DND-41 (cell line): ENCODE data around the gene CASTOR1.
A peak's percentile ranks its signal among the peaks of the same experiment; 100 is the strongest.

Experiments used
- ATAC-seq: fragments of 200-7000 bp; cut with Tn5 transposase; 3 replicates; pipeline ENCODE4 v1.9.1; 2021; ENCODE audit warnings: low read depth; ENCODE audit not compliant: insufficient read depth
- DNase-seq: peaks from one replicate; pipeline ENCODE4 v3.0.0-alpha.2; 2020
- H2AFZ ChIP-seq: 2 replicates; pipeline ENCODE4 v1.6.0; 2012; ENCODE audit warnings: low read depth, low read length
- H3K27ac ChIP-seq: 2 replicates; pipeline ENCODE4 v1.5.1; 2012; ENCODE audit warnings: low read length, inconsistent platforms
- H3K27me3 ChIP-seq: fragments of 200-600 bp; sonication (generic); 2 replicates; pipeline ENCODE4 v1.6.0; 2012; ENCODE audit warnings: low read length, mild to moderate bottlenecking, inconsistent platforms; ENCODE audit not compliant: insufficient read depth, poor library complexity
- H3K36me3 ChIP-seq: 2 replicates; pipeline ENCODE4 v1.5.1; 2012; ENCODE audit warnings: low read length, inconsistent platforms; ENCODE audit not compliant: insufficient read depth
- H3K4me1 ChIP-seq: 2 replicates; pipeline ENCODE4 v1.5.1; 2012; ENCODE audit warnings: mild to moderate bottlenecking, low read length; ENCODE audit not compliant: insufficient read depth
- H3K4me2 ChIP-seq: 2 replicates; pipeline ENCODE4 v1.6.0; 2012; ENCODE audit warnings: mild to moderate bottlenecking, moderate library complexity, low read length, inconsistent platforms; ENCODE audit not compliant: insufficient read depth
- H3K4me3 ChIP-seq, 2 experiments: fragments of 200-600 bp in 1 of 2; shearing (Covaris generic) in 1 of 2; 2 replicates each; pipeline ENCODE4 v1.5.1; 2012 to 2016; ENCODE audit warnings: inconsistent platforms in 2 of 2, low read length in 2 of 2, mild to moderate bottlenecking in 2 of 2, low read depth in 1 of 2, moderate library complexity in 1 of 2
- H3K79me2 ChIP-seq: 2 replicates; pipeline ENCODE4 v1.6.0; 2012; ENCODE audit warnings: low read length, inconsistent platforms; ENCODE audit not compliant: insufficient read depth
- H3K9ac ChIP-seq: 2 replicates; pipeline ENCODE4 v1.6.0; 2012; ENCODE audit warnings: low read depth, mild to moderate bottlenecking, inconsistent platforms, low read length, moderate library complexity
- H3K9me3 ChIP-seq: 2 replicates; pipeline ENCODE4 v1.5.1; 2012; ENCODE audit warnings: low read length, moderate library complexity, mild to moderate bottlenecking, inconsistent platforms; ENCODE audit not compliant: insufficient read depth, severe bottlenecking
- H4K20me1 ChIP-seq: 2 replicates; pipeline ENCODE4 v1.6.0; 2012; ENCODE audit warnings: low read length; ENCODE audit not compliant: insufficient read depth
- EZH2 ChIP-seq: IDR thresholded peaks from 3 replicates; pipeline ENCODE4 v1.6.1; 2012; ENCODE audit warnings: borderline replicate concordance, low read depth, mild to moderate bottlenecking, moderate library complexity, low read length, inconsistent platforms; ENCODE audit not compliant: severe bottlenecking
- TF ChIP-seq, protein P1 (sequence below): IDR thresholded peaks from 2 replicates; pipeline ENCODE4 v1.5.1; 2012; ENCODE audit warnings: borderline replicate concordance, low read length, moderate library complexity, mild to moderate bottlenecking; ENCODE audit not compliant: poor library complexity, severe bottlenecking; ENCODE audit errors: extremely low read depth

The CASTOR1 gene

DNA sequence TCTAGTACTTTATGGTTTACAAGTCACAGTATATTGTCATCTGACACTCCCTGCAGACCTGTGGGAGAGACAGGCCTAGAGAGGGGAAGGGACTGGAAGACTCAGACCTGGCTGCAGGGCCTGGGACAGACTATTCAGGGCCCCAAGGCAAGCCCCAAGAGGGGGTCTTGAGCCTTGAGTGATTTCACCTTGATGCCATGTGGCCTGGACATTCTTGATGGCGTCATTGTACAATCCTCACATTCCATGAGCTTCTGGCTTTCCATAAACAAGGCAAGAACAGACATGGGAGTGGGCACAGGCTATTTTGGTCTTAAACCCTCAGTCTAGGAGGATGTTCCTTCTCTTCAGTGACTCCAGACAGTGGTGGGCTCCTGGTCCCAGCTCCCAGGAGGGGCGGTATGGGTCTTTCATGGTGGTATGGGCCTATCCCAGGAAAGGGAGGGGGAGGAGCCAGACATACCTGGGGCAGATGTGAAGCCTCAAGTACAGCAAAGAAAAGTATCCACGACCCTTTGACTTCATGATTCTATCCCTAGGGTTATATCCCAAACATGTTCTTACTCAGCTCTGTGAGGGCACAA is 39.3 kb upstream of the CASTOR1 start:
- Histone ChIP-seq H3K27ac (0 out of 2 replicates have a peak overlapping the region, but pooled peaks have one; percentile 17), H3K9ac (no peak overlapping the region)

DNA sequence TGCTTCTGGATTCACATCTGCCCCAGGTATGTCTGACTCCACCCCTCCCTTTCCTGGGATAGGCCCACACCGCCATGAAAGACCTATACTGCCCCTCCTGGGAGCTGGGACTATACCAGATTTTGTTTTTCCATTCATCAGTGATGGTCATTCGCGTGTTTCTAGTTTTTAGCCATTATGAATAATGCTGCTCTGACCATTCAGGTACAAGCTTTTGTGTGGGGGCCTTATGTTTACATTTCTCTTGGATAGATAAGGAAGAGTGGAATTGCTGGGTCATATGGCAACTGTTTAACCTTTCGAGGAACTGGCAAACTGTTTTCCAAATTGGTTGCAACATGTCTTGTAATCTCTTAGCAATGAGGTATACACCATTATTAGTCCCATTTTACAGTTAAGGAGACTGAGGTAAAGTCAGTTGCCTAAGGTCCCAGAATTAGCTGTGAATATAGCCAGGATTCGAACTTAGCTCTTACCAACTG is 38.6 kb upstream of the CASTOR1 start:
- Histone ChIP-seq H3K36me3 (peaks cover 42% of the 10 kb centered on the region), H3K4me2 (peak overlapping the region; percentile 92; the same call in 1 of the 2 replicates), H3K9me3 (no peaks in the 10 kb centered on the region), H2AFZ (no peak overlapping the region), H3K4me1 (peaks cover 44% of the 10 kb centered on the region), H4K20me1 (peaks cover 22% of the 10 kb centered on the region), H3K27ac (no peak overlapping the region), H3K9ac (peak overlapping the region; percentile 59), H3K27me3 (no peaks in the 10 kb centered on the region), H3K4me3 (peak overlapping the region in 1 of 2 experiments; percentile 74; a peak in 1 of 4 replicates), H3K79me2 (peaks cover 38% of the 10 kb centered on the region)
- DNase-seq (no peak), ATAC-seq (no peak)
- no peak for TF ChIP-seq EZH2
- TF ChIP-seq, protein P1, sequence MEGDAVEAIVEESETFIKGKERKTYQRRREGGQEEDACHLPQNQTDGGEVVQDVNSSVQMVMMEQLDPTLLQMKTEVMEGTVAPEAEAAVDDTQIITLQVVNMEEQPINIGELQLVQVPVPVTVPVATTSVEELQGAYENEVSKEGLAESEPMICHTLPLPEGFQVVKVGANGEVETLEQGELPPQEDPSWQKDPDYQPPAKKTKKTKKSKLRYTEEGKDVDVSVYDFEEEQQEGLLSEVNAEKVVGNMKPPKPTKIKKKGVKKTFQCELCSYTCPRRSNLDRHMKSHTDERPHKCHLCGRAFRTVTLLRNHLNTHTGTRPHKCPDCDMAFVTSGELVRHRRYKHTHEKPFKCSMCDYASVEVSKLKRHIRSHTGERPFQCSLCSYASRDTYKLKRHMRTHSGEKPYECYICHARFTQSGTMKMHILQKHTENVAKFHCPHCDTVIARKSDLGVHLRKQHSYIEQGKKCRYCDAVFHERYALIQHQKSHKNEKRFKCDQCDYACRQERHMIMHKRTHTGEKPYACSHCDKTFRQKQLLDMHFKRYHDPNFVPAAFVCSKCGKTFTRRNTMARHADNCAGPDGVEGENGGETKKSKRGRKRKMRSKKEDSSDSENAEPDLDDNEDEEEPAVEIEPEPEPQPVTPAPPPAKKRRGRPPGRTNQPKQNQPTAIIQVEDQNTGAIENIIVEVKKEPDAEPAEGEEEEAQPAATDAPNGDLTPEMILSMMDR: no peak

More for the DNA sequence above, 39.3 kb upstream of the CASTOR1 start:
- Histone ChIP-seq H3K4me2 (no peak overlapping the region), H3K4me1 (peaks cover 37% of the 10 kb centered on the region), H3K9me3 (no peaks in the 10 kb centered on the region), H2AFZ (no peak overlapping the region), H3K79me2 (peaks cover 32% of the 10 kb centered on the region), H4K20me1 (peaks cover 18% of the 10 kb centered on the region), H3K27me3 (no peaks in the 10 kb centered on the region), H3K4me3 (no peak overlapping the region), H3K36me3 (peaks cover 43% of the 10 kb centered on the region)
- no peak for DNase-seq
- TF ChIP-seq, protein P1: no peak
- TF ChIP-seq EZH2: no peak
- no peak for ATAC-seq

GRCh38 chr22:30326706-30327362 is 37.5 kb upstream of the CASTOR1 start, which contains the start of gene TBC1D10A:
TBC1D10A (minus strand) TSS chr22:30326941; CDS start chr22:30326881, 60 bp downstream.
- peak; percentile 93 for DNase-seq
- Histone ChIP-seq H3K27me3 (no peaks in the 10 kb centered on the region), H3K9me3 (no peaks in the 10 kb centered on the region), H3K4me3 (peak within 1 kb of the TSS; percentile 85 to 94; a peak in 3 of 4 replicates), H3K9ac (peak within 1 kb of the TSS; percentile 86), H3K27ac (peak within 1 kb of the TSS; percentile 74), H3K4me2 (peak within 1 kb of the TSS; percentile 98), H2AFZ (peak within 1 kb of the TSS; percentile 89), H3K36me3 (peaks cover 39% of the 10 kb centered on the region), H3K79me2 (peaks cover 49% of the 10 kb centered on the region), H4K20me1 (peaks cover 25% of the 10 kb centered on the region), H3K4me1 (peaks cover 55% of the 10 kb centered on the region)
- peak; percentile 72 for ATAC-seq
- TF ChIP-seq, protein P1: no peak
- no peak for TF ChIP-seq EZH2
